ENCODE results near the gene GALNT6.

Gene GALNT6, protein sequence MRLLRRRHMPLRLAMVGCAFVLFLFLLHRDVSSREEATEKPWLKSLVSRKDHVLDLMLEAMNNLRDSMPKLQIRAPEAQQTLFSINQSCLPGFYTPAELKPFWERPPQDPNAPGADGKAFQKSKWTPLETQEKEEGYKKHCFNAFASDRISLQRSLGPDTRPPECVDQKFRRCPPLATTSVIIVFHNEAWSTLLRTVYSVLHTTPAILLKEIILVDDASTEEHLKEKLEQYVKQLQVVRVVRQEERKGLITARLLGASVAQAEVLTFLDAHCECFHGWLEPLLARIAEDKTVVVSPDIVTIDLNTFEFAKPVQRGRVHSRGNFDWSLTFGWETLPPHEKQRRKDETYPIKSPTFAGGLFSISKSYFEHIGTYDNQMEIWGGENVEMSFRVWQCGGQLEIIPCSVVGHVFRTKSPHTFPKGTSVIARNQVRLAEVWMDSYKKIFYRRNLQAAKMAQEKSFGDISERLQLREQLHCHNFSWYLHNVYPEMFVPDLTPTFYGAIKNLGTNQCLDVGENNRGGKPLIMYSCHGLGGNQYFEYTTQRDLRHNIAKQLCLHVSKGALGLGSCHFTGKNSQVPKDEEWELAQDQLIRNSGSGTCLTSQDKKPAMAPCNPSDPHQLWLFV

DNA sequence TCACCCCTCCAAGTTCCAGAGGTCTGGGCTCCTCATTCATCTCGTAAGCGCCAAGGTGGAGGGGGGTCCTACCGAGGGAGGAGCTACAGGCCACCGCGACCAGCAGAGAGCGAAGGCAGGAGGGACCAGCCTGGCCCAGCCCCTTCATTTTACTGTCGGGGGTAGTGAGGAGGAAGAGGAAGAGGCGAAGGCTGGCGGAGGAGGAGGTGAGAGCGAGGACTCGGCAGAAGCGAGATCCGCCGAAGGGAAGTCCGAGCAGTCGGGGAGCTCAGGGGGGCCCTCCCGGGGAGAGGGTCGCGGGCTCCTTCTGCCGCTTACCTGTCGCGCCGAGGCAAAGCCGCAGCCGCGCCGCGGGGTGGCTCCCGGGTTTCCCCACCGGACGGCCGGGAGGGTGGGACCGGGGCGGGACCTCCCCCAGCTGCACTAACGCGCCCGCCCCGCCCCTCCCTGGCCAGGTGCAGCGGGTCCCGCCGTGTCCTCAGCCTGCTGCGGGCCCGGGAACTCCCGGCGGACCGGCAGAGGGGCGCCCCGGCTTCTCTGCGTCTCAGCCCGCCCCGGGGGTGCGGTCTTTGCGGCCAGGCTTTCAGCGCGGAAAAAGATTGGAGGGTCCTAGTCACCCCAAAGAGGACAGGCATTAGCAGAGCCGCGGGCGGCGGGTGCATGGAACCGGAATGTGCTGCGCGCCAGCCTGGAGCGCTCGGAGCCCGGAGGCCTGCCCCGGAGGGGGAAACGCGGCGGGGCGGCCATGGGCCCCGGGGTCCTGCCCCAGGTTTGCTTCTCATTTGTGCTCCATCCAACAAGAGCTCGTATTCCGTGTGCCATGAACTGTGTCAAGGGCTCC, at the start of gene GALNT6:
Gene GALNT6, minus strand, starts transcription at position 124 of the 841 bp plus-strand sequence. CDS start 11,625 bp downstream, outside the sequence.
- peak; percentile 48 to 58 for ATAC-seq

DNA sequence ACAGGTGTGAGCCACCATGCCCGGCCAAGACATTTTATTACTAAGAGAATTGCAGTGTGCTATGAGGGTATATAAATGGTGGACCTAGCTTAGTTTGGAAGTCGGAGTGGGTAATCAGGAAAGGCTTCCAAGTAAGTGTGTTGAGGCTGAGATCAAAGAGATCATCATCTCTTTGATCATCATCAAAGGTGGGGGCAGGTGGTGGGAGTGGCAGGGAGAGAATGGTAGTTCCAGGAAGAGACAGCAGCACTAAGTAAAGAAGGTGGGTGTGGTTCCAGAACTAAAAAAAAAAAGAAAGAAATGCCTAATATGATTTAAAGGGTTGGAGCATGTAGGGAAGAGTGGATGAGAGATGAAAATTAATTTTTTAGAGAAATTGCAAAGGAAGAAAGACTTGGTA, 48.1 kb upstream of the GALNT6 start:
- no peak for ATAC-seq

DNA sequence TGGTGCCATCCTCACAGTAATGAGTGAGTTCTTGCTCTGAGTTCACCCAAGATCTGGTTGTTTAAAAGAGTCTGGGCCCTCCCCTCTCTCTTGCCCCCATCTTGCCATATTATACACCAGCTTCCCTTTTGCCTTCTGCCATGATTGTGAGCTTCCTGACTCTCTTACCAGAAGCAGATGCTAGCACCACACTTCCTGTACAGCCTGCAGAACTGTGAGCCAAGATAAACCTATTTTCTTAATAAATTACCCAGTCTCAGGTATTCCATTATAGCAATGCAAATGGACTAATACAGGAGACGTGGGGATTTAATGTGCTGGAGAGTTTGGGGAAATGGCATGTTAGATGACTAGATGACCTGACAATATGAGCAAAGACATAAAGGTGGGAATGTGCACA, 46.2 kb upstream of the GALNT6 start:
- ATAC-seq: no peak

DNA sequence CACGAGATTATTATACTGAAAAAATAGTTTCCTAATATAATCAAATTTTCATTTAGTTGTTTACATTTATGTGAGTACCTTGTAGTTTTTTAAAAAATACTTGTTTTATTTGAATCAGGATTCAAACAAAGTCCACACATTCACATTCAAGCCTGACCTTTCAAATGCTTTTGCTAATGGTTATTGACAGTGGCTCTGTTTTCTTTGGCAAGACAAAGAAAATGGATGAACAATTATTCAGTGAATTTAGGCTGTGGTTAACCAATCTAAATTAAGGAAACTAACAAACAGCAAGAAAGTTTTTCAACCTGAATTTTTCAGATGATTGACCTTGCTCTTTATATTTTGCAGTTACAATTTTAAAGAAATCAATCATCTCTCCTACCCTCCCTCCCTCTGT, 43.1 kb upstream of the GALNT6 start:
- ATAC-seq: no peak

DNA sequence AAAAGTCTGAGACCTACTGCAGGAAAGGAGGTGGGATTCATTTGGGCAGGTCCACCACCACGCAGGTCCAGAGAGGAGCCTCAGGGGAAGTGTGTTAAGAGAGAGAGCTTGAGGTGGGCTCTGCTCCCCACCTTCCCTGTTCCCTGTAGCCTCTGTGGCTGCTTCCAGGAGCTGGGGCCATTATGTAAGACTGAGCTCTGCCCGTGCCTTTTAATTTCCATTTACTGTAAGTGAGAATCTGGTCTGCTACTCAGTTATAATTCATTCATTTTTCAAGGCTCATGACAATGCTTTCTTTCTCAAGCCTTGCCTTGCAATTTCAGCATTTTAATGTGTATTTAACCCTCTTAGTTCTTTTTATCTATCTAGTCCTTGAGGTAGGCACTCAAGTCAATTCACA, 41.7 kb upstream of the GALNT6 start:
- ATAC-seq: no peak

DNA sequence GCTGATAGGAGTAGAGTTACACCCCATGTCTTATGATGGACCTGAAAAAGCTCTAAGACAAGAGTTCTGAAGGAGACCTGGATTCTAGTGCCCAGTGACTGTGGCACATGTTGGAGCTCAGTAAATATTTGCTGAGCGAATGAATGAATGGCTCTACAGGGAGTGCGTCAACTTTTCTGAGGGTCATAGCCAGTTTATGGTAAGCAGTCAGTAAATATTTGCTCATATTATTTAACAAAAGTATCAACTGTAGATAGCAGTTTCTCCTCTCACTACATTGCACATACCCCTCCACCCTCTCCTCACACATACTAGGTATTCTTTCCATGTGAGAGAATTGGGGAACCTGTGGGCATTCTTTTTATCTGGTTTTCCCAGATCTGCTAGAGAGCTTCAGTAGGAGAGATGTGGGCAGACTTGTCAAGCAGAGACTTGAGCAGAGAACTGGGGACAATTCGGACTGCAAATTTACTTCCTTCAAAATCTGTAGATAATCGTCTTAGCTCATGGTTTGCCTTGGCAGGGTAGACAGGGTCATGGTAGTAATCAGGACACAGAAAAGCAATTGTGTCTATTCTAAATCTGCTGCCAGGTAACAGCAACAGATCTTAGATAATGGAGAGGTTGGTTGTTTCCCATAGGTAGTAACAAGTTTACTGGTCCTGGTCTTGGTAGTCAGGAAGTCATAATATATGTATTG, 39.1 kb upstream of the GALNT6 start:
- no peak for ATAC-seq

DNA sequence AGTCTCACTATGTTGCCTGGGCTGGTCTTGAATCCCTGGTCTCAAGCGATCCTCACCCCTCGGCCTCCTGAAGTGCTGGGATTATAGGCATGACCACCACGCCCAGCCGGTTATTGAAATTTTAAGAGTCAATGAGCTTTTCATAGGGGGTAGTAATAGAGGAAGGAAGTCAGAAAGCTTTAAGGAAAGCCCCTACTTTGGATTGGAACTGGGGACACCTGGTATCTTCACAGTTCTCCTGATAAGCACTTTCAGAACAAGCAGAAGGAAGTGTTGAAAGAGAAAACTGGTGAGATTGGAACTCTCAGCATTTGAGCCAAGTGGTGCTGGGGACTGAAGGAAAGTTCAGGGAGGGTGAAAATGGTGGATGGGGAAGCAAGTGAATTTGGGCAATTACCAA, 38.5 kb upstream of the GALNT6 start:
- no peak for ATAC-seq

DNA sequence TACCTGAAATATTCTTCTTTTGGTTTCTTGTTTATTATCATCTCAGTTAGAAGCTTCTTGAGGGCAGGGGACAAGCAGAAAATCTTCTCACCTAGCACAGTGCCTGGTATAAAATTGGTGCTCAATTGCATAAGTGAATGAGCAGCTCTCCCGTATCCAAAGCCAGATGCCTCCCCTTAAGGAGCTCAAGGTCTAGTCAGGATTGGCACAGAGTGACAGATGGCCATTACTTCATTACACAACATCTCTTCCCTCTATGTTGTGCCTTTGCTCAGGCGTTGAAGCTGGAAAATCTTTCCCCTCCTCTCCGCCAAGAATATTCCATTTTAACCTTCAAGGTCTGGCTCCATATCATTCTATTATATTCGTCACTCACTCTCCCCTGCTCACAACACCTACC, 37.0 kb upstream of the GALNT6 start:
- no peak for ATAC-seq

DNA sequence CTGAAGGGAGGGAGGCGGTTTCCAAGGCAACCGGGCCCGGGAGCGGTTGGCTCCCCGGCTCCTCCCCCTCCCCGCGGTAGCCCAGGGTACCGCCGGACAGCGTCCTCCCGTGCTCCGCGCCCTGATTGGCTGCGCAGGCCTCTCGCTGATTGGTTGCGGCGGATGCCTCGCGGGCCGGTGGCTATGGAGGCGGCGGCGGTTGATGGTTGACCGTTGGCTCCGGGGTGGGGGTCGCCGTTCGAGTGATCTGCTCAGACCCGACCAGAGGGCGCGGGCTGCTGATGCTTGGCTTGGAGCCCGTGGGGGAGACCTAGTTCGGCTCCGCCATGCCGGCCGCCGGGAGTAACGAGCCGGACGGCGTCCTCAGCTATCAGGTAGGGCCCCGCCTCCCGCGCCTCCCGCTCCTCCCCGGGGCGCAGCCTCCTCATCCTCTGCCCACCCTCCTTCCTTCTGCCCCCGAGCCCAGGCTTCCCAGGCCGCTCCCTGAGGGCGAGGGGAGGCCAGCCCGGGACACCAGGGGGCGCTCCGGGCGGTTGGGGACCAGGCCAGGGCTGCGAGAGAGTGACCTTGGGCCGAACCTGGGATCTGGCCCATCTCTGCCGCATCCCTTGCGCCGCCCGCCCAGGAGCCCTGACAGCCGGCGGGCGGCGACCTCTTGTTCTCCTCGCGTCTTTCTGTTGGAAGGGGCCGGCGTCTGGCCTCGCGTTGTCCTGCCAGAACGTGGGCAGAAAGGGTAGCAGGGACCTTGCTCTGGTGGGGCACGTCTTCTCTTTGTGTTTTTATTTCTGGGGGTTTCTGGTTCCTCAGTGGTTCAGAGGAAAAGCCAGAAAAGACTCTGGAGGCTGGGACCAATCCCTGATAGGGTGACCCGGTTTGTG, 33.7 kb upstream of the GALNT6 start, which contains the start of gene SLC4A8:
Gene SLC4A8, plus strand, starts transcription at position 170 of the 878 bp plus-strand sequence. Its CDS starts 157 bp downstream, at position 327.
- ATAC-seq: peak; percentile 94 to 95

DNA sequence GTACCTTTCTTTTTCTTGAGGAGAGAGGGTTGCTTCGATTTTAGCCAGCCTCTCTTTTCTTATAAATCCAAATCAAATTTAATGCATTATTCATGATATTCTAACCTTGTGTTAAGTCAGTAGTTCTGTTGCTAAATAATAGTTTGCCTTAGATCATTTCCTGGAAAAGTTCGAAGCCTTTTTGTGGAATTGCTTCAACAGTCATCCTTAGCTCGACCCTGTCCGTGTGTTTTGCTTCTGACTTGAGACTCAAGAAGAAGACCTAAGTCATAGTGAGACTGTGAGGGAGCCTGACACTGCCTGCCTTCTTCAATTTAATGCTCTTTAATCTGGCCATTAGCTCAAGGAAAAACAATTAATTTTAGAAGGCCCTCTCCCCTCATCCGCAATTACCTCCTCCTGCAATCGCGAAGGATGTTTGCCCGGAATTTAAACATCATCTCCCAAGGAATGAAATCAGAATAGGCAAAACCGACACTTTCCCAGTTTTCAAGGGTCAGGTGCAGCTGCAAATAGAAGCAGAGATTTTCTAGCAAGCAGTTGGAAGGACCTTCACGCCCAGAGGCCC, 33.0 kb upstream of the GALNT6 start:
- no peak for ATAC-seq

DNA sequence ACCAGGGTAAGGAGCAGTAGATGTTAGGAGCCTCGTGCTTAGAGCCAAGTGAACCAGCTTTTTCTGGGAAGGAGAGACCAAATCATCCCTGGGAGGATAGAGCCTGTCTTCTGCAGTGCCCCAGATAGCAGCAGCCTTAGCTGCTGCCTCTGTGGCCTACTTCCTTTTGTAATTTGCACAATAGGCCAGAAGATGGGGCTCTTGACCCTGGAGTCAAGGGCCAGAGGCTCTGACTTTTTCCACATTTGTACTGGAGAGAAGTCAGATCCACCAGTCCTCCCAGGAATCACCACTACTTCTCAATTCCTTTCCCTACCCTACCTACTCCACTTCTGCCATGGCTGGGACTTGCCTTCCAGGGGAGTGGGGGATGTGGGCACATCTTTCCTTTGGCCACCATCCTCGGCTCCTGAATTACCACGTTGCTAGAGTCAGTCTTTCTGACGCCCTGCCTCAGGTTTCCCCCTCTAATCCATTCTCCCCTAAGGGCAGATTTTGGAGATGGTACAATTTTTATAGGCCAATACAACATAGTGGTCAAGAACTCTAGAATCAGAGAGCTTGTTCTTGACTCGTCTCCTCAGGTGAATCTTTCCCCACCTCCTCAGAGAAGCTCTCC, 30.2 kb upstream of the GALNT6 start:
- ATAC-seq: no peak

DNA sequence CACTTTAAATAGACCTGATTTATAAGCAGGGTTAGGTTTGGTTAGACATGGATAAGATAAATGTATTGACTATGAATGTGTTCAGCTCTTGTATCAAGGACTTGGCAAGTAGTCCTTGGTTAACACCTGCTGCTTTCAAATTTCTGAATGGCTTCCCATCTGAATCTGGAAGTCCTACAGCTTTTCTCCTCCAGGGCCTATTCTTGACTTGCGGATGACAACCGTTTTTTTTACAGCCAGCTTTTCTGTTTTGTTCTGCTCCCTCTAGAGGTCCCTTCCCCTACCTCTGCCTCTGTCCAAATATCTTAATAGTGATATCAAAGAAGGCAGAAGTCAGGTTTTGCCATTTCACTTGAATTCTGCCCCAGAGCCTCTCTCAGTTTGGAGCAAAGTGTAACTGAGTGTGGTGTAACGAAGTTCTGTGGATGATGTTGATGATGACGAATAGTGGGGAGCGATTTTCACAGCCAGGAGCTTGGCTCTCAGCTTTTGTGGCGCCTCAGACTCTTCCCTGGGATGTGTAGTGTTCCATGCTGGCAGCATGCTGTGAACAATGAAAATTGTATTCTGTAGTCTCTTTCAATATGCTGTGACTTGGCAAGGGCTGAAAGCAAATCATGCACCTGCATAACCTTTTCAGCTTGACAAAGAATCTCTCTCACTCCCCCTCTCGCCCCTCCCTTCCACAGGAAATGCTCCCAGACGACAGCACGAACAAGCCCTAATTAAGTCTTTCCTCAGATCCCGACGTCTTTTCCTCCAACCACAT, 28.4 kb upstream of the GALNT6 start:
- ATAC-seq: no peak

DNA sequence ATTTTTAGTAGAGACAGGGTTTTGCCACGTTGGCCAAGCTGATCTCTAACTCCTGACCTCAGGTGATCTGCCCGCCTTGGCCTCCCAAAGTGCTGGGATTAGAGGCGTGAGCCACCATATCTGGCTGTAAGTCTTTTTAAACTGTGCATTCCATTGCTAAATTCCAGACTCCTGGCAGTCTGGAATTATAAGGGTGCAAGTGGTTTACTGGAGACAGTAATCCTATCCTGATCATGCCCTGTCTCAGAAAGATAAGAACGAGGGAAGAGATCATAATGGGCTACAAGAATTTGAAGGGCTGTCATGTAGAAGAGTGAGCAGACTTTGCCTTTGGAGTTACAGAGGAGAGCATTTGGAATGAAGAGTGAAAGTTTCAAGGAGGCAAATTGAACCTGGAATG, 26.6 kb upstream of the GALNT6 start:
- ATAC-seq: no peak

DNA sequence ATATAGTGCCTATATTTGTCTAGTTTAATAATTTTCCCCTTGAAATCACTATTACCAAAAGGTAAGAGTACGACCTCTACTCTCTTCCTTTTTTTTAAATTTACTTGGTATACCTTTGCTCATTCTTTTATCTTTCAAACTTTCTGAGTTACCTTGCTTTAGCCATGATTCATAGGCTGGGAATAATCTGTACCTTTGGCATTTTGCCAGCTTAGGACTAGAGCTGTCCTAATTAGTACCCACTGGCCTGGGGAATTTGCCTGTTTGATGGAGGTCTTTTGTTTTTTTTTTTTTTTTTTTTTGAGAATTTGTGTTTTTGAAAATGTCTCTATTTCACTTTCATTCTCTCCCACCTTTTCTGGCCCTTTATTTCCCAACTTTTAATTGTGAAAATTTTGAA, 24.7 kb upstream of the GALNT6 start:
- ATAC-seq: no peak

DNA sequence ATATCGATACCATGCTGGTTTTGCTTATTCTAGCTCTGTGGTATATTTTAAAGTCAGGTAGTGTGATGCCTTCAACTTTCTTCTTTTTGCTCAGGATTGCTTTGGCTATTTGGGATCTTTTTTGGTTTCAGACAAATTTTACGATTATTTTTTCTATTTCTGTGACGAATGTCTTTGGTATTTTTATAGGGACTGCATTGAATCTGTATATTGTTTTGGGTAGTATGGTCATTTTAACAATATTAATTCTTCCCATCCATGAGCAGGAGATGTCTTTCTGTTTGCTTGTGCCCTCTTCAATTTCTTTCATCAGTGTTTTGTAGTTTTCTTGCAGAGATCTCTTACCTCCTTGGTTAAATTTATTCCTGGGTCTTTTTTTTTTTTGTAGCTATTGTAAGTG, 22.6 kb upstream of the GALNT6 start:
- no peak for ATAC-seq

DNA sequence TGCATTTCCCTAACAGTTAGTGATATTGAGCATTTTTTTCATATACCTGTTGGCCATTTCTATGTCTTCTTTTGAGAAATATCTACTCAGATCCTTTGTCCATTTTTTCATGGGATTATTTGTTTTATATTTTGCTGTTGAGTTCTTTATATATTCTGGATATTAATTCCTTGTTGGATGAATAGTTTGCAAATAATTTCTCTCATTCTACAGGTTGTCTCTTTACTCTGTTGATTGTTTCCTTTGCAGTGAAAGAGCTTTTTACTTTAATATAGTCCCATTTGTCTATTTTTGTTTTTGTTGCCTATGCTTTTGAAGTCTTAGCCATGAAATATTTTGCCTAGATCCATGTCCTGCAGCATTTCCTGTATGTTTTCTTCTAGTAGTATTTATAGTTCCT, 21.9 kb upstream of the GALNT6 start:
- ATAC-seq: no peak

DNA sequence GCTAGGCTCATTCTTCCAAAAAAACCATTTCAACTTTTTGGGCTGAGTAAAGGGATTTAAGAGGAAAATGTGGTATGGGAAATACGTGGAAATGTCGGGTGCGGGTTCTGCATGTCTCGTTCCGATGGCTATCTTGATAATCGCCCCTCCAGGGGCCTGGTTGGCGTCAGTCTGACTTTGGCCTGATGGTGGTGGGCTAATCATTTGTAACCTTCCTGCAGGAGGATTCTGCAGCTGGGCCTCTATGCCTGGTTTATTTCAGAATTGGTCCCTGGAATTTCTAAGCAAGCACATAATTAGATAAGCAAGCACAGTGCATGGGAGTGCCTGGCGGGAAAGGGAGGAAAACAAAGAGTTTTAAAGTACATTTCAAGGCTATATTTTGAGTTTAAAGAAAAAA, 18.6 kb upstream of the GALNT6 start:
- no peak for ATAC-seq

DNA sequence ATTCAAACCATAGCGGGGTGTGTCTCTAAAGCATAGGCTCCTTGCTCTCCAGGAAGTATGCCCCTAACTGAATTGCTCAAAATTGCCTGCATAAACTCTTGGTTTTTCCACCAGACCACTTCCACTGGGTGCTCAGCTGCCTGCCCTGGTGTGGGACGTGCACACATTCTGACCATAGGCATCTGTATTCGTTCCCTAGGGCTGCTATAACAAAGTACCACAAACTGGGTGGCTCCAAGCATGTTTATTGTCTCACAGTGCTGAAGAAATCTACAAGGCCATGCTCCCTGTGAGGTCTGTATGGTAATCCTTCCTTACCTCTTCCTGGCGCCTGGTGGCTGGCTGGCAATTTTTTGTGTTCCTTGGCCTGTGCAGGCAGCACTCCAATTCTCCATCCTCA, 16.4 kb upstream of the GALNT6 start:
- ATAC-seq: no peak

DNA sequence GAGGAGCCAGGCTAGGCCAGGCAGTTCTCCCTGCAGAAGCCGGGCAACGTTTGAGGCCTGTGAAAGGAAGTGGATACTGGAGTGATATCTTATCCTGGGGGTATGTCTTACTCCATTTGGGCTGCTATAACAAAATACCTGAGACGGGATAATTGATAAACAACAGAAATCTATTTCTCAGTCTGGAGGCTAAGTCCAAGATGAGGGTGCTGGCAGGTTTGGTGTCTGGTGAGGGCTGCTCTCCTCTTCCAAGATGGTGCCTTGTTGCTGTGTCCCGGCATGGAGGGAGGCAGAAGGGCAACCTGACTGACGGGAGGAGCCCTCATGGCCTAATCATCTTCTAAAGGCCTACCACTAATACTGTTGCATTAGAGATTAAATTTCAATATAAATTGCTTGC, 15.7 kb upstream of the GALNT6 start:
- no peak for ATAC-seq

DNA sequence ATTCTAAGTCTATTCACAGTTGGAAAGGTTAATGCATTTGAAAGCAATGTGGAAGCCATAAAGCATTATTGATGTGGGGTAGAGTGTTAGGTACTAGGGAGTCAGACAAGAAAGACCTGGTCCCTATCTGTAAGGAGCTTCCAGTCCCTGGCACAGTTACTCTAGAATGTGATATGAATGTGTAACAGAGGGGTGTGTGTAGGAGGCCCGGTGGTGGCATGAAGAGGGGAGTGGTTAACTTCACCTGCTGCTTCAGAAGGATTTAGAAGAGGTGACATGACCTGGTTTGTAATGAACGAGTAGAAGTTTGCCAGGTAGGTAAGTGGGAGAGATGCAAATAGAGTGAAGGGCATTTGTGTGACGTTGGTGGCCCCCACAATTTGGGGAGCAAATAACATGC, 15.1 kb upstream of the GALNT6 start:
- no peak for ATAC-seq

Data from activated CD4-positive, CD25-positive, alpha-beta regulatory T cell treated with anti-CD3 and anti-CD28 coated beads, Interleukin-2, amount 50 U/mL, for 24 hours (primary cell).